Right atrium auricular region (tissue), 2 donors: ENCODE results near the gene KRTDAP. TPM values are rescaled to one million over a fixed set of nuclear protein-coding genes. Genes with fewer than 3 reads are reported as not detected.

Experiments used
- DNase-seq: peaks from one replicate; pipeline ENCODE4 v3.0.0-alpha.2; 2019; ENCODE audit warnings: low spot score
- H3K27ac ChIP-seq, 2 donors: fragments of 200-600 bp; sonication (generic); 1 replicate in 1 of 2; 2 replicates in 1 of 2; pipeline ENCODE4 v1.5.1; 2016 to 2019
- H3K27me3 ChIP-seq, 2 donors: fragments of 200-600 bp; sonication (generic); one replicate each; pipeline versions ENCODE4 v1.5.1 to v1.6.0; 2017 to 2019
- H3K36me3 ChIP-seq: fragments of 200-600 bp; sonication (generic); one replicate; pipeline ENCODE4 v1.5.1; 2016
- H3K4me1 ChIP-seq, 2 donors: fragments of 200-600 bp; sonication (generic); one replicate each; pipeline versions ENCODE4 v1.5.1 to v1.6.0; 2017 to 2019
- H3K4me3 ChIP-seq, 2 donors: fragments of 200-600 bp; sonication (generic); 1 replicate in 1 of 2; 2 replicates in 1 of 2; pipeline ENCODE4 v1.5.1; 2017 to 2019; ENCODE audit warnings: mild to moderate bottlenecking in 1 of 2, moderate library complexity in 1 of 2
- H3K9me3 ChIP-seq, 2 donors: fragments of 200-600 bp; sonication (generic); one replicate each; pipeline ENCODE4 v1.5.1; 2019
- CTCF ChIP-seq, 2 donors: fragments of 200-600 bp; sonication (generic); IDR thresholded peaks; one replicate each; pipeline ENCODE4 v1.5.1; 2019; ENCODE audit warnings: antibody characterized with exemption in 2 of 2
- total RNA-seq, 2 donors: library from RNA; depleted of rRNA; stranded (reverse); fragments of >200 nt; gene quantifications; one replicate each; pipeline ENCODE4 v1.1.0, GENCODE V29; 2016

Gene KRTDAP
- total RNA-seq, 2 donors from 2014 or later: not detected

DNA sequence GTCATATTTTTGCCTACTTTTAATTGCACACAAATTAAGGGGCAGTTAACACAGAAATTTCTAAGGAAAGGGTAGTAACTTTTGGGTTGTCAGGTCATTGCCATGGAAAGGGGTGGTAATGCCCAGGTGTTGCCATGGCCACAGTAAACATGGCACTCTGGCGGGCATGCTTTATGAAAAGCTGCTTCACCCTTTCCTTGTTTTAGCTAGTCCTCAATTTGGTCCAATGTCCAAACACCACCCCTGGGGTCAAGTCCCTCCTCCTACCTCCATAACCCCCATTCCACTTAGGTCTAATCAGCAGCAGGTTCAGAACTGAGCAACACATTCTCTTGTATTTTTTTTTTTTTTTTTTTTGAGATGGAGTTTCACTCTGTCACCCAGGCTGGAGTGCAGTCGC, 35.6 kb downstream of the KRTDAP start:
- no peaks in the 10 kb centered on the region for H3K9me3 ChIP-seq
- no peaks in the 10 kb centered on the region for H3K27me3 ChIP-seq
- H3K36me3 ChIP-seq: no peaks in the 10 kb centered on the region
- no peak for DNase-seq
- H3K4me3 ChIP-seq: no peak overlapping the region
- no peak overlapping the region for H3K27ac ChIP-seq
- TF ChIP-seq CTCF (IDR thresholded peaks at IDR 0.05): no peak
- peaks cover 0 to 12% of the 10 kb centered on the region in 2 donors for H3K4me1 ChIP-seq

DNA sequence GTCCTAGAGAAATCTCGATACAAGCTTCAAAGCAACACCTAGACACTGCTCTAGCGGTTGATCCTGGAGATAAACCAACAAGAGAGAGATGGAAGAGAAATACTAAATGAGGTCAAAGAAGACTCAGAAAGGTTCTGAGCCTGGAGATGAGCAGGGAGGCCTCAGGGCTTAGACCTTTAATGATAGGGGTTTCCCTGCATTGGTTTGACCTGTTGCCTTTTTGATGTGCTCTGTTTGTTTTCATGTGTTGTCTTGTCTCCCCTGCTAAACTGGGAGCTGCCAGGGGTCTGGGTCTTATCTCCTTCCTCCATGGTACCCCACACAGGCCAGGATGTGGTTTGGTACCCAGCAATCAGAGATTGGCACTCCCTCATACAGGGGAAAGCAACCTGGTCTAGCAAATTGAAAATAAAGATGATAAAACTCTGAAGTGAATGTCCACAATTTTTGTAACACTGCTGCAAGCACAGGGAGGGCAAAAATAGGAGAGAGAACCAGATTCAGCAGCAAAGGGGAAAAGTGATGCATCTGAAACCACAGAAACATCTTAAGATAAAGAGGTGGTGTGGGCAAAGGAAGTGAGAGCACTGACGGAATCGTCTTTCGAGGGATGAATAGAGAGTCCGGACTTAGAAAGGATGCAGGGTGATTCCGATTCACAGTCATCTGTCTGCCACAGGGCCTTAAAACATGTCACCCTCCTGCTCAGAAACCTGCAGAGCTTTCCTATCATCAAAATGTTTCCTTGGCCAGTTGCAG, 38.7 kb downstream of the KRTDAP start:
- TF ChIP-seq CTCF (IDR thresholded peaks at IDR 0.05): no peak
- Histone ChIP-seq H3K27ac (no peak overlapping the region), H3K4me3 (no peak overlapping the region), H3K27me3 (no peaks in the 10 kb centered on the region), H3K4me1 (peaks cover 0 to 4% of the 10 kb centered on the region in 2 donors), H3K36me3 (no peaks in the 10 kb centered on the region), H3K9me3 (no peaks in the 10 kb centered on the region)
- DNase-seq: no peak

- no peak overlapping the region for H3K27ac ChIP-seq
- DNase-seq: no peak
Observed at GRCh38 chr19:35449359-35450043, 40.8 kb downstream of the KRTDAP start.

DNA sequence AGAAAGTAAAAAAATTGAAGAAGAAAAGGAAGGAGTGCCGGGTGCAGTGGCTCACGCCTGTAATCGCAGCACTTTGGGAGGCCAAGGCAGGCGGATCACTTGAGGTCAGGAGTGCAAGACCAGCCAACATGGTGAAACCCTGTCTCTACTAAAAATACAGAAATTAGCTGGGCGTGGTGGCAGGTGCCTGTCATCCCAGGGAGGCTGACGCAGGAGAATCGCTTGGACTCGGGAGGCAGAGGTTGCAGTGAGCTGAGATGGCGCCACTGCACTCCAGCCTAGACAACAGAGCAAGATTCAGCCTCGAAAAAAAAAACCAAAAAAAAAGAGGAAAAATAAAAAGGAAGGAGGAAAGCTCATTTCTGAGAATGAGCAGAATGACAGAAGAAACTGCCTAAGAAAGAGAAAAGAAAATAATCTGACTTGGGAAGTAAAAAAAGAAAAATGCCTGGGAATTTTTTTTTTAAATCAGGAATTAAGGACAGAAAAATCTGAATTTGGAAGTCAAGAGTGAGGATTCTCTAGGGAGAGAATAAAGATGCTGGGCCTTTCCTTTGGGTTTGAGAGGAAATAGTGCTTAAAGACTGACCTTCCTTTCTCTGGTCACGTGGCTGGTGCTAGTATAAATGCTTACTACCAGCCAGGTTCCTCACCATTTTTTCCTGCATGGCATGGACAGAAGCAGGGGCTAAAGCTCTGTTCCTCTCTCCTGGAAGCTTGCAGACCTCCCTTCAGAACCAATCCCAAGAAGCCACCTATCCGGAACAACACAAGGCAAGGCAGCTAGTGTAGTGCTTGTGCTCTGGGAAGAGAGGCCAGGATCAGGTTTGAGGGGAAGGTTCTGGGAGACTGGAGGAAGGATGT, 42.4 kb downstream of the KRTDAP start, which contains the start of gene FFAR2:
Gene FFAR2, plus strand, starts transcription at position 652 of the 864 bp plus-strand sequence. CDS start 1,458 bp downstream, outside the sequence.
- Histone ChIP-seq H3K27ac (no peak within 1 kb of the TSS), H3K4me1 (peaks cover 0 to 4% of the 10 kb centered on the region in 2 donors), H3K4me3 (no peak within 1 kb of the TSS), H3K27me3 (no peaks in the 10 kb centered on the region), H3K9me3 (no peaks in the 10 kb centered on the region), H3K36me3 (no peaks in the 10 kb centered on the region)
- TF ChIP-seq CTCF (IDR thresholded peaks at IDR 0.05): no peak
- no peak for DNase-seq

More at GRCh38 chr19:35449359-35450043, 40.8 kb downstream of the KRTDAP start:
- H3K36me3 ChIP-seq: no peaks in the 10 kb centered on the region
- H3K4me3 ChIP-seq: no peak overlapping the region
- no peaks in the 10 kb centered on the region for H3K9me3 ChIP-seq
- no peak for TF ChIP-seq CTCF (IDR thresholded peaks at IDR 0.05)
- H3K4me1 ChIP-seq: peaks cover 0 to 4% of the 10 kb centered on the region in 2 donors
- H3K27me3 ChIP-seq: no peaks in the 10 kb centered on the region

DNA sequence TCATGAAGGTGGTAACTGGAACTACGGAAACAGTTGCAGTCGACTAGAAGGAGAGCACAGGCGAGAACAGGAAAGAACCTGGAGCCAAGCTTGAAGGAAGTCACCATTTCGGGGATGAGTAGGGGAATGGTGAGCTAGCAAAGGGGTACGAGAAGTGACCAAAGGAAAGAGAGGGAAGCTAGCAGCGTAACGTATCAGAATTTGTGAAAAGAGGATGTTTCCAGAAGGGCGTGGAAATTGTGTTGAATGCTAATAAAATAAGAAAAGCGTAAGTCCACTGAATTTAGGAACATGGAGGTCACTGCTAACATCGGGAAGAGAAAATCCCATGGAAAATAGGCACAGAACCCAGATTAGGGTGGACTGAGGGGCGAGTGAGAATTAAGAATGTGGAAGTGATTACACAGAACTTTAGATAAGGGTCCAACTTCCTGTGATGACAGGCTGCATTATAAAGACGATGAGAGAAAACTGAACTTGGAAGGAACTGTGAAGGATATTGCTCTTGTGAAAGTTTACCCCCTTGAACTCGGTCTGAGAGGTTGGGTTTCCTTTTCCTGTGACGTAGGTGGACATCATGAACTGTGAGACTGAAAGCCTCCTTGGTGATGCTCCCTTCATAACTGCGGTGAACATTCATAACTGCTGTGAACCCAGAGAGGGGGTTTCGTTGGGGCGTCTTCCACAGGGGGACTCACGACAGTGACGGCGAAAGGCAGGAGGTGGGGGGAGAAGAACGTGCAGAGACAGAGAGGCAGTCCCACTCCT, 44.3 kb downstream of the KRTDAP start:
- Histone ChIP-seq H3K9me3 (no peaks in the 10 kb centered on the region), H3K4me3 (no peak overlapping the region), H3K27me3 (no peaks in the 10 kb centered on the region), H3K27ac (no peak overlapping the region), H3K36me3 (no peaks in the 10 kb centered on the region), H3K4me1 (peaks cover 0 to 4% of the 10 kb centered on the region in 2 donors)
- no peak for DNase-seq
- no peak for TF ChIP-seq CTCF (IDR thresholded peaks at IDR 0.05)
